Osteocyte (in vitro differentiated cells): Measurements from ENCODE around the gene TIPRL. TPM values are rescaled to one million over a fixed set of nuclear protein-coding genes. Genes with fewer than 3 reads are reported as not detected.
"Not testable (repeated sequence)": the region's sequence is repeated elsewhere in the genome, so short reads cannot be mapped to it uniquely, and the experiment has no call there.

Source experiments
- DNase-seq: peaks from one replicate; pipeline ENCODE4 v3.0.0; 2021; ENCODE audit warnings: mixed read lengths; ENCODE audit not compliant: unreplicated experiment; ENCODE audit errors: extremely low spot score
- H3K27ac Mint-ChIP-seq: one replicate; pipeline ENCODE4 v1.8.0; 2021; ENCODE audit warnings: mild to moderate bottlenecking, mixed read lengths; ENCODE audit not compliant: unreplicated experiment
- H3K27me3 Mint-ChIP-seq: one replicate; pipeline ENCODE4 v1.8.0; 2021; ENCODE audit warnings: mixed read lengths; ENCODE audit not compliant: unreplicated experiment
- H3K36me3 Mint-ChIP-seq: one replicate; pipeline ENCODE4 v1.8.0; 2021; ENCODE audit warnings: mixed read lengths; ENCODE audit not compliant: unreplicated experiment
- H3K4me1 Mint-ChIP-seq: one replicate; pipeline ENCODE4 v1.8.0; 2021; ENCODE audit warnings: mixed read lengths; ENCODE audit not compliant: unreplicated experiment
- H3K4me3 Mint-ChIP-seq: one replicate; pipeline ENCODE4 v1.8.0; 2021; ENCODE audit warnings: mild to moderate bottlenecking, moderate library complexity, mixed read lengths; ENCODE audit not compliant: unreplicated experiment
- H3K9me3 Mint-ChIP-seq: one replicate; pipeline ENCODE4 v1.8.0; 2021; ENCODE audit warnings: mixed read lengths; ENCODE audit not compliant: unreplicated experiment
- total RNA-seq: library from RNA; stranded (reverse); gene quantifications from 2 replicates; pipeline ENCODE4 v1.2.1, GENCODE V29; 2021
- TF ChIP-seq, protein P1 (sequence below): fragments of 200-600 bp; sonication (generic); IDR thresholded peaks from 2 replicates; pipeline ENCODE4 v1.5.0; 2021; ENCODE audit warnings: antibody characterized with exemption, mild to moderate bottlenecking, moderate library complexity

Gene TIPRL
- total RNA-seq, 1 donor from 2014 or later: 41.8 TPM

DNA sequence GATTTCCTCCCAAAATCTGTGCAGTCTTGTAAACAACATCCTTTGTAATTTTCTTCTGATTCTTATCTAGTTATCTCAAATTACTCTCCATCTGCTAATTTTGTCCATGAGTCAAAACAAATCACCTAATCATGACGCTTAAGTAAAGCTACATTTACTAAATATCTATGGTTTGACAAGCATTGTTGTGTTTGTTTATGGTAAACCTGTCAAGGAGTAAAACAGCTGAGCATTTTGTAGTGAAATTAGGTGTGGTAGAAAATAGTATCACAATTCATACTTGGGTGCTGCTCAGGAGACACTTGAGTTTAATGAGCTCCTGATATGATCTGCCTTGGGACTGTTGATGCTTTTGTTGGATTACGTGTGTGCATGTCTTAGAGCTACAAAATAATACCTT is 11.6 kb downstream of the TIPRL start:
- Mint-ChIP-seq H3K27me3 (no peaks in the 10 kb centered on the region), H3K4me1 (no peaks in the 10 kb centered on the region), H3K36me3 (peaks cover 54% of the 10 kb centered on the region), H3K9me3 (no peaks in the 10 kb centered on the region), H3K27ac (no peak overlapping the region), H3K4me3 (no peak overlapping the region)
- no peak for DNase-seq
- TF ChIP-seq, protein P1, sequence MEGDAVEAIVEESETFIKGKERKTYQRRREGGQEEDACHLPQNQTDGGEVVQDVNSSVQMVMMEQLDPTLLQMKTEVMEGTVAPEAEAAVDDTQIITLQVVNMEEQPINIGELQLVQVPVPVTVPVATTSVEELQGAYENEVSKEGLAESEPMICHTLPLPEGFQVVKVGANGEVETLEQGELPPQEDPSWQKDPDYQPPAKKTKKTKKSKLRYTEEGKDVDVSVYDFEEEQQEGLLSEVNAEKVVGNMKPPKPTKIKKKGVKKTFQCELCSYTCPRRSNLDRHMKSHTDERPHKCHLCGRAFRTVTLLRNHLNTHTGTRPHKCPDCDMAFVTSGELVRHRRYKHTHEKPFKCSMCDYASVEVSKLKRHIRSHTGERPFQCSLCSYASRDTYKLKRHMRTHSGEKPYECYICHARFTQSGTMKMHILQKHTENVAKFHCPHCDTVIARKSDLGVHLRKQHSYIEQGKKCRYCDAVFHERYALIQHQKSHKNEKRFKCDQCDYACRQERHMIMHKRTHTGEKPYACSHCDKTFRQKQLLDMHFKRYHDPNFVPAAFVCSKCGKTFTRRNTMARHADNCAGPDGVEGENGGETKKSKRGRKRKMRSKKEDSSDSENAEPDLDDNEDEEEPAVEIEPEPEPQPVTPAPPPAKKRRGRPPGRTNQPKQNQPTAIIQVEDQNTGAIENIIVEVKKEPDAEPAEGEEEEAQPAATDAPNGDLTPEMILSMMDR: no peak

DNA sequence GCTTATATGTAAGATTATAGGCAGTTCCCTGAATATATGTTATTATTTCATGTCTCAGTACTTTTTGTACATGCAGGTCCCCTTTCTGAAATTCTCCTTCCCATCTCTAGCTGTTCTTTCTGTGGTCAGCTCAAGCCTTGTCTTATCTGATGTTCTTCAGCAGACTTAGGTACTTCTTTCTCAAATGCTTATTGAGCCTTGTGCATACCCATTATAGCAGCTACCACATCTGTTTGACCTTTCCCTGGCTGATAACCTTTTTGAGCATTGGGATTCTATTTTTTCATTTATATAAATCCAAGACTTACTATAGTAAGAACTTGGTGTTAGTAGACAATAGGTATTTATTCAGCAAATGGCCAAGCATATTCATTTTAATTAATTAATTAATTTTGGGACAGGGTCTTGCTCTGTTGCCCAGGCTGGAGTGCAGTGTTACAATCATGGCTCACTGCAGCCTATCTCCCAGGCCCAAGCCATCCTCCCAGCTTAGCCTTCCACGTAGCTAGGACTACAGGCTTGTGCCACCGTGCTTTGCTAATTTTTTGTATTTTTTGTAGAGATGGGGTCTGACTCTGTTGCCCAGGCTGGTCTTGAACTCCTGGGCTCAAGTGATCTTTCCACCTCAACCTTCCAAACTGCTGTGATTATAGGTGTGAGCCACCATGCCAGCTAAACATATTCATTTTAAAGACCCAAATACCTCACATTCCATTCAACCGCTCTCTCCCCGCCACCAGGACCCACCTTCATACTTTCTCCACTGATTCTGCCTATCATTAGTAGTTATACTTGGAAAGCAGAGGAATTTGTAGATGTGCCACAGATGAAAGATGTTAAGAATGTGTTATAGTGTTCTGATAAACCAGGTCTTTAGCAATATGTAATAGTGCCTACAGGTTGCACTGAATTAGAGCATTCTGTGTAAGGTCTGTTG is 16.7 kb downstream of the TIPRL start:
- no peaks in the 10 kb centered on the region for H3K27me3 Mint-ChIP-seq
- H3K27ac Mint-ChIP-seq: no peak overlapping the region
- H3K9me3 Mint-ChIP-seq: no peaks in the 10 kb centered on the region
- peaks cover 4% of the 10 kb centered on the region for H3K4me1 Mint-ChIP-seq
- H3K36me3 Mint-ChIP-seq: peaks cover 62% of the 10 kb centered on the region
- DNase-seq: no peak
- no peak overlapping the region for H3K4me3 Mint-ChIP-seq
- TF ChIP-seq, protein P1: no peak

DNA sequence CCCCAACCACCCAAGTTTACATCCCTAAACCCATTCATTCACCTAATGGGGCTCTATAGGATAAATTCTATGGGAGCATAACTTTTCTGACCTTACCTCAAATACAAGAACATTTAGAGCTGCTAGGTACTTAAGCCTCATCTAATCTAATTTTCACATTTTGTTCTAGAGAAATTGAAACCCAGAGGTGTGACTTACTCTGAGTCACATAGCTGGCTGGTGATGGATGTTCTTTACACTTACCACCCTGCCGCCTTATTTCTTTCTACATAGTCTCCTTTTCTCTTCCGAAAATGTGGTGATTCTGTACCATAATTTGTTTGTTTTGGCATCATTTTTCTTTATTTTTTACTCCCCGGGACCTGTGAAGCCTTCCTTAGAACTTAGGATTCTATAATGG is 20.3 kb downstream of the TIPRL start:
- Mint-ChIP-seq H3K4me3 (no peak overlapping the region), H3K36me3 (peaks cover 55% of the 10 kb centered on the region), H3K9me3 (no peaks in the 10 kb centered on the region), H3K27ac (no peak overlapping the region), H3K27me3 (no peaks in the 10 kb centered on the region), H3K4me1 (peaks cover 21% of the 10 kb centered on the region)
- TF ChIP-seq, protein P1: no peak
- DNase-seq: no peak

DNA sequence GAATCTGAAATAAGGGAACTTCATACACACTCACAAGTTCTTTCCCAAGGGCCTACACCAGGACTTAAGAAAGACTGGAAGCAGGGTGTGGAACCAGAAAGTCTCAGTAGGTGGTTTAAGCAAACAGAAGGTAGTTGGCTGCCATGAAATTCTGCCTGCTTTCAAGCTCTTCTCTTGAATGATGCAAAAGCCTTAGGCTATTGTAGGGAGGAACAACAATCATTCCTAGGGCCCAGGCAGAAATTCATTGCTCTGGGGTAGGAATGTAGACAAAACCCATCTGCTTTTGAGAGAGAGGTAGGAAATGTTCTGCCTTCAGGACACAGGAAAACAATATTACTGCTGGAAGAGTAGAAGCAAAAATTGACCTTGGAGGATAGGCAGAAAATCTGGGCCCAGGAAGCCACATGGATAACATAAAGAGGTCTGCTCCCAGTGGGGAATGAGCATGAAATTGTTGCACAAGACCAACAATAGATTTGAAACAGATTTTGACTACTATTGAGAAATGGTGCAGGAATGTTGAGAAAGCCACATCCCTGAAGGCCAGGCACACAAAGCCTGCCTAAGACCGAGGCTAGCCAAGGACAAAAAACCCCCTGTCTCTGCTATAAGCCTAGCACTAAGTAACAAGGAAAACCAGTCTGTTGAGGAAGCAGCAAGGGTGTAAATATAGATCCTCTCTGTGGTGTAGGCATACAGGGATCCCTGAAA is 24.3 kb downstream of the TIPRL start:
- Mint-ChIP-seq H3K36me3 (peaks cover 36% of the 10 kb centered on the region), H3K9me3 (peaks cover 6% of the 10 kb centered on the region), H3K27ac (peak overlapping the region; percentile 71), H3K4me3 (no peak overlapping the region), H3K4me1 (peaks cover 21% of the 10 kb centered on the region), H3K27me3 (no peaks in the 10 kb centered on the region)
- TF ChIP-seq, protein P1: no peak
- DNase-seq: no peak

DNA sequence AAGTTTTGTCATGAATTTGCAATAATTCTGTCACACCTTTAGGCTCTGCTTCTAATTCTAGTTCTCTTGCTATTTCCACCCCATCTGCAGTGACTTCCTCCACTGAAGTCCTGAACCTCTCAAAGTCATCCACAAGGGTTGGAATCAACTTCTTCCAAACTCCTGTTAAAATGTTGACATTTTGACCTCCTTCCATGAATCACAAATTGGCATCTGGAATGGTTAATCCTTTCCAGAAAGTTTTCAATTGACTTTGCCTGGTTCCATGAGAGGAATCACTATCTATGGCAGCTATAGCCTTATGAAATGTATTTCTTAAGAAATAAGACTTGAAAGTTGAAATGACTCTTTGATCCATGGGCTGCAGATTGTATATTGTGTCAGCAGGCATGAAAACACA is 27.3 kb downstream of the TIPRL start:
- no peaks in the 10 kb centered on the region for H3K27me3 Mint-ChIP-seq
- DNase-seq: no peak
- H3K36me3 Mint-ChIP-seq: peaks cover 18% of the 10 kb centered on the region
- H3K4me1 Mint-ChIP-seq: peaks cover 16% of the 10 kb centered on the region
- no peak overlapping the region for H3K4me3 Mint-ChIP-seq
- H3K27ac Mint-ChIP-seq: no peak overlapping the region
- peaks cover 7% of the 10 kb centered on the region for H3K9me3 Mint-ChIP-seq
- TF ChIP-seq, protein P1: no peak

DNA sequence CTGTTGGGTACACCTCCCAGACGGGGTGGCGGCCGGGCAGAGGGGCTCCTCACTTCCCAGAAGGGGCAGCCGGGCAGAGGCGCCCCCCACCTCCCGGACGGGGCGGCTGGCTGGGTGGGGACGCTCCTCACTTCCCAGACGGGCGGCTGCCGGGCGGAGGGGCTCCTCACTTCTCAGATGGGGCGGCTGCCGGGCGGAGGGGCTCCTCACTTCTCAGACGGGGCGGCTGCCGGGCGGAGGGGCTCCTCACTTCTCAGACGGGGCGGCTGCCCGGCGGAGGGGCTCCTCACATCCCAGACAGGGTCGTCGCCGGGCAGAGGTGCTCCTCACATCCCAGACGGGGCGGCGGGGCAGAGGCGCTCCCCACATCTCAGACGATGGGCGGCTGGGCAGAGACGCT is 28.9 kb downstream of the TIPRL start:
- H3K4me3 Mint-ChIP-seq, H3K27me3 Mint-ChIP-seq, DNase-seq, H3K27ac Mint-ChIP-seq: not testable (repeated sequence)
- peaks cover 16% of the 10 kb centered on the region for H3K9me3 Mint-ChIP-seq
- peaks cover 11% of the 10 kb centered on the region for H3K4me1 Mint-ChIP-seq
- H3K36me3 Mint-ChIP-seq: peaks cover 15% of the 10 kb centered on the region
